NOMO-1 treated with DMSO at 0.1 percent for 48 hours (cell line): ENCODE data around the gene NDUFS6.

ENCODE experiments used
- DNase-seq: peaks from one replicate; lab custom pipeline; 2025; ENCODE audit not compliant: unreplicated experiment; lab: John Stamatoyannopoulos, UW

Gene NDUFS6

DNA sequence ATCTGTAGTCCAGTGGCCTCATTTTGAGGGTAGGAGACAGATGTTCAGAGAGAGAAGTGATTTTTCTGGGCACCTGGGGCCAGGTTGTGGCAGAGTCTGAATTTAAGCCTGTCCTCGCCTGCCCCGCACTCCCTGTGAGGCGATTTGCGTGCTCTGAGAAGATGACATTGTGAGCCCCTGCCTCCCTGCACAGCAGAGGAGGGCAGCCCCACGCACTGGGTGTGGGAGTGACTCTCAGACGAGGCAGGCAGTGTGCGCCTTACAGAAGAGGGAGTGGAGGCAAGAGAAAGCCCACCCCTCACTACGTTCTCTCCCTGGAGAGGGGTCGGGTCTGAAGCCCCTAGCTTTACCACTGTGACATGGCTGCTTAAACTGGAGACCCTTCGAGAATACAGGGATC lies 45.8 kb downstream of the NDUFS6 start:
- no peak for DNase-seq

DNA sequence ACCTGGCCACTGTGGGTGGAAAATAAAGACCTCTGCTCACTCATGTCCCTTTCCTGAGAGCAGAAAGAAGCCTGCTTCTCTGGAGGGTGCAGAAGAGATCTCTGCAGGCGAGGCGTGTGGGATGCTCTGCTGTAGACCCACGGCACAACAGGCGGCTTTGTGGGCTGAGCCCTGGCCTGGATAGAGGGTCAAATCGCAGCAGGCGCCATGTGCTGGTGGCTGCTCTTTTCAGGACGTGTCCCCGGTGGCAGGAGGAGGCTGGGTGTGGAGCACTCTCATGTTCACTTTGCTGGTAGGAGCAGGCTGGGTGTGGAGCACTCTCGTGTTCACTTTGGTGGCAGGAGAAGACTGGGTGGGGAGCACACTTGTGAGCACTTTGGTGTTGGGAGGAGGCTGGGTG lies 46.4 kb downstream of the NDUFS6 start:
- no peak for DNase-seq

DNA sequence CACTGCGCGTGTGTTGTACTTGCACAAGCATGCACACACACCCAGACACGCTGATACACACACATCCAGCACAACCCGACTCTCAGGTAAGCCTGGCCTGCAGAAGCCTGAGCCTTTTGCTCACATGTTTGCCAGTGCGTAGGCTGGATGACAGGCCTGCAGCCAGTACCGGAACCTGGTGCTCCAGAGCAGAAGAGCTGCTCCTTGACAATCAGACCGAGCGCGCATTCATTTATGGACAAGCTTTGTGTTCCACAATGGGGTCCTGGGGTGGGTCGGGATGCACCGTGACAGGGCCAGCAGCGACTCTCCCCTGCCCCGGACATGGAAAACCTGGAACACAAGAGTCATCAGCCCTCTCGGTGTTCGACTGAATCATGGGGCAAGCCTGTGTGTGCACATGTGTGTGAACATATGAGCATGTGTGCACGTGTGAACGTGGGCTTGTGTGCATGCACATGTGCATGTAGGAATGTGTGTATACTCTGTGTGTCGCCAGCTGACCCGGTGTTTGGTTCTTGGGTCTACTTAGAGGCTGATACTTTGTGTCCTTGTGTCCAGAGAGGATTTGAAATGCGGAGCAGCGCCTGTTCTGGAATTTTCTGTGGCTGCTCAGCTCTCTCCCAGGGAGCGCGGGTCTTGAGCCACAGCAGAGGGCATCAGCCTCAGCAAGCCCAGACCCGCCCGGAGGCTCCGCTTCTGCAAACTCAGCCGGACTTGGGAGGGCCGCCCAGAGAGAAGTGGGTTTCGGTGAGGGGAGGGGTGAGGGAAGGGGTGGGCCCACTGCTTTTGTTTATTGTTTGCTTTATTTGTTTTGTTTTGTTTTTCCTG lies 49.3 kb downstream of the NDUFS6 start:
- no peak for DNase-seq

DNA sequence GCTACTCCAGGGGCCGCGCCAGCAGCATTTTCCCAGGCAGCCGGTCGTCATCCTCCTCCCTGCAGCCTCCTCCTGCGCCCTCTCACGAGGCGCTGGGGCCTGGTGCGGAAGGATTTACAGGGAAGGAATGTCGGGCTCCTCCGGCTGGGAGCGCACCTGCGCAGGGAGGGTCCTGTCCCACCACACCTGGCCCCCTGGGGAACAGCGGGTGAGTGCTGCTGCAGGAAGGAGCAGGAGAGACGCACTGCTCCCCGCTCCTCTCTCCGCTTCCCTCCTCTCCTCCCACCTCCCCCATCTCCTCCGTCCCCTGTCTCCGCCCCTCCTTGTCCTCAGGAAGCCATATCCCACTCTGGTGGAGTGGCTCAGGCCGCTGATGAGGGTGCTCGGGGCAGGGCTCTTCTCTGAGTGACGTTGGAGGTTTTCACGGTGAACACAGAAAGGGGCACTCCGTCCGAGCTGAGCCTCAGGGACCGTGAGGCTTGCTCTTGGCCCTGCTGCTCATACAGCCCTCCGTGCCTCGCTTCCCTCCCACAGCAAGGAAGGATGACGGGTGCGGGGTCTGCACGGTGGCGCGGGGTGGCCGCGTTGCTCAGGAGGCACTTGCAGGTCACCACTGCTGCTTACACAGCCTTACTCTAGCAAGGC lies 50.2 kb downstream of the NDUFS6 start:
- DNase-seq = no peak

DNA sequence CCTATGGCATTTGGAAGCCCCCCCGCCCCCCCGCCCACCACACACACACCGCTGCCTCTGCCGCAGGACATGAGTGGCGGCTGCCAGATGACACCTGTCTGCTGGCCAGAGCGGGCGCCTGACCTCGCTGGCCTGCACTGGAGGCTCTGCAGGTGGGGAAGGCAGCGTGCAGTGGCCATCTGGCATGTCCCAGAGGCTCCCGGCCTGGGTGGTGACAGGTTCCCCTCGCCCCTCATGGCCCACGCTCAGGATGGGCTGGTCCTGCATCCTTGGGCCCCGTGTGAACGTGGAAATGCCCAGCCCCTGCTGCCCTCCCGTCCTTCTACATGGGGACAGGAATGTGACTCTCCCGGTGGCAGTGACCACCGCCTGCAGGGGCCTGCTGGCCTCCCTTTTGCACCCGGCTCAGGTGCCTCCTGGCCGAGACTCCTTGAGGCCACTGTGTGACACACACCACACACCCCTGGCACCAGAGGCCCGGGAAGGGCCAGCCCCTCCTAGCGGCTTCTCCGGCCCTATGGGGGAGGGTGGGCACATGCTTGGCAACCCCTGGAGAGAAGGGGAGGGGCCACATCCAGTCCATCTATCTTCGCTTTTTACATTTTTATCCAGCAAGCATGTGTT lies 51.2 kb downstream of the NDUFS6 start:
- no peak for DNase-seq

DNA sequence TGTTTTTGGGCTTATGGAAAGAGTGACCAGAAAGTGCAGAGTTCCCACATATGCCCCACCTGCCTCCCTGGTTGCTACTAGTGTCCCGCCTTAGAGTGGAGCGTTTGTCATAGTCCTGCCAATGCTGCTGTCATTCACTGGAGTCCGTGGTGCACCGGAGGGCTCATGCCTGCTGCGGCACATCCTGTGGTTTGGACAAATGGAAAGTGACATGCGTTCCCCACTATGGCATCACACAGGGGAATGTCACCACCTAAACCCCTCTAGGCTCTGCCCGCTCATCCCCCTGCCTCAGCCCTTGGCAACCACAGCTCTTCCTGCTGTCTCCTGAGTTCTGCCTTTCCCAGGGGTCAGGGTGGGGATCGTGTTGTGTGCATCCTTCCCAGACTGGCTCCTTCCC lies 52.3 kb downstream of the NDUFS6 start:
- no peak for DNase-seq

DNA sequence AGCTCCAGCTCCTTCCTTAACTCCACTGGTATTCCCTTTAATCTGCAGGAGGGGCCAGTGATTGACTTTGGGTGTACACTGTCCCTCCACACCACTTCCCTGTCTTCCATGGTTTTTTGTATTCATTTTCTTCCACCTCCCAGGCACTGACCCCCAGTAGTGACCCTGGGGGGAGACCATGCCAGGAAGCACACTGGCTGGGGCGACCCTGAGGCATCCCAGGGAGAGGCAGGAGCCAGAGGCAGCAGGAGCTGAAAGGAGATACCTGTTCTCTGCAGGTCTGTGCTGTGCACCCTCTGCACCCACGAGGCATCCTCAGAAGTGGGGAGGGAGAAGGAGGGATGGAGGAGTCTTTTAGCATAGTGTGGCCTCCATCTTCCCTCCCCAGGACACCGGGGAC lies 53.9 kb downstream of the NDUFS6 start:
- DNase-seq = no peak

DNA sequence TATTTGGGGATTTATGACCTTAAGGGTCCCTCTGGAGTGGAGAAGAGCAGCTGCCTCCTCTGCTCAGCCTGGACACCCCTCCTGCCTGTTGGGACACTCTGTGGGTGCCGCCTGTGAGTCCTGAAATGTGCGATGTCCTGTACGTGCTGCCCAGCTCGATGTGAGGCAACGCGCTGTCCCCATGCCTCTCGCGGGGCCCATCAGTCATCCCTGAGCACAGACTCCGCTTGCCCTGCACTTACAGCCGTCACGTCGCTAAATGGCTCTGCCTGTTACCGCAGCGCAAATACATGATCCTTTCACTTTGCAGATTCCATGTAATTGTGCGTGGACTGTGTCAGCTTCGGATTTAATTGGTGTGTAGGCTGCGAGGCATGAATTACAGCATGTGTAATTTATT lies 54.4 kb downstream of the NDUFS6 start:
- no peak for DNase-seq

DNA sequence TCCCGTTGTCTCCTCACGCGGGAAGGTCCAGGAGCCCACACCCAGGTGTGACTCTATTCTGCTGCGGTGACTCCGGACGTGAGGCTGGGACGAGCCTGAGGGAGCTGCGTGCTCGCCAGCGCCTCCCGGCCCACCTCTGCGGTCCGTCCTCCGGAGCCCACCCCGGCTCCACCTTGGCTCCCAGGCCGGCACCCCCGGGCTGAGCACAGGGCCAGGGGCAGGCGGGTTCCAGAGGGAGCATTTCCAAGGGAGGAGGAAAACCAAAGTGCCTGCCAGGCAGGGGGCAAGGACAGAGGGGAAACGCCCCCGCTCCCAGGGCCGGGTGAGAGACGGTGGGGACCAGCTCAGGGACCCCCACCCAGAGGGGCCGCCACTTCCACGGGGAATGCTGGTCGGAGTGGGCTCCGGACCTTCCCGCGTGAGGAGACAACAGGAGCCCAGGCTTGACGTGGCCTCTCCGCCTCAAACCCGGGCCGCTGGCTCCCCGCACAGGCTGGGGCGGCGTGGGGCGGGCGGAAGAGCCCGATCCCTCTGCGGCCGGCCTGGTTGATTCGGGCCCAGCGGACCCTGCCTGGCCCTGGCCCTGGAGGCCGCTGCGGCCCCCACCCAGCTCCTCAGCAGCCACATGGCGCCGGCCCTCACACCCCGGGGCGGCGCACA lies 55.5 kb downstream of the NDUFS6 start:
- no peak for DNase-seq

DNA sequence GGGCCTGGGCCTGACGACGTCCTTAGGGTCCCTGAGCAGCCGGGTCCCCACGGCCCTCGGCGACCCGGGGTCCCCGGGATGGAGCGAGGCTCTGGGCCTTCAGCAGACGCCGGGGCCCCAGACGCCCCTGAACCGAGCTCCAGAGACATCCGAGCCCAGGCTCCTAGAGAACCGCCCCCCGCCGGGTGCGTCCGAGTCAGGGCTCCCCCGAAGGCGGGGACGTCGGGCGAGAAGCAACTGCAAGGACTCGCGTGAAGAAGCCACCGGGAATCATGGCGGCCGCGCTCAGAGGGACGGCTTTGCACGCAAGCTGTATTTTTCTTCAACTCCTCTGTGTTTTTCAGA lies 56.0 kb downstream of the NDUFS6 start:
- no peak for DNase-seq

DNA sequence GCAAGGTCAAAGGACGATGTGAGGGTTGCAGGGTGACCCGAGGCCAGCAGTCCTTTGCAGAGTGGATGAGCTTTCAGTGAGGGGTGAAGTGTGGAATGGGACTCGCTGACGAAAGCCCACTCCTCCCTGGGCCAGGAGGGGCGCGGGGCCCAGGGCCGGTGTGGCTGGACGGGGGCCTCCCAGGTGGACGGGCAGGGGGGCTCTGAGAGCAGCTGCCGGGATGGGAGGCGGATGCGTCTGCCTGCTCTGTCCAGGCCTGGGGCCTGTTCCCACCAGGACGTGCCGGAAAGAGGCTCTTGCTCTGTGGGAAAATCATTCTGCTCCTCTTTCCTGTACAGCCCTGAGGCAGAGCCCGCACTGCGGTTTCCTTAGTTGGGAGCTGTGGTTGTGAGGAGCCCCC lies 57.2 kb downstream of the NDUFS6 start:
- DNase-seq = no peak

DNA sequence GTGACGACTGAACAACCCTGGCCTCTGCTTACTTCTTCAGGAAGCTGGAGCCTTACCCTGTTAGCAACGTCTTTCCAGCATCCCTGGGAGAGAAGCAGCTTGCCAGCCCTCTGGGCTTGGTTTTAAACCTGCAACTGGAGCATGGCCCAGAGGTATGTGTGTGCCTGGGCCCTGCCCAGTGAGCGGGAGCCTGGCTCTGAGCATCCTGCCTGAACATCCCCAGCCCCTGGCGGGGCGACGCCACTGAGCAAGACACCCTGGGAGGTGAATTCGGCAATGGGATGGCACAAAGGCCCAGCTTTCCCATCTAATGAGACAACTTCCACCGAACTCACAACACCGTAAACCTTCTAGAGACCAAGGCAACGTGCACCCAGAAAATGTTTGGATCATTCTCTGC lies 57.9 kb downstream of the NDUFS6 start:
- DNase-seq = no peak

DNA sequence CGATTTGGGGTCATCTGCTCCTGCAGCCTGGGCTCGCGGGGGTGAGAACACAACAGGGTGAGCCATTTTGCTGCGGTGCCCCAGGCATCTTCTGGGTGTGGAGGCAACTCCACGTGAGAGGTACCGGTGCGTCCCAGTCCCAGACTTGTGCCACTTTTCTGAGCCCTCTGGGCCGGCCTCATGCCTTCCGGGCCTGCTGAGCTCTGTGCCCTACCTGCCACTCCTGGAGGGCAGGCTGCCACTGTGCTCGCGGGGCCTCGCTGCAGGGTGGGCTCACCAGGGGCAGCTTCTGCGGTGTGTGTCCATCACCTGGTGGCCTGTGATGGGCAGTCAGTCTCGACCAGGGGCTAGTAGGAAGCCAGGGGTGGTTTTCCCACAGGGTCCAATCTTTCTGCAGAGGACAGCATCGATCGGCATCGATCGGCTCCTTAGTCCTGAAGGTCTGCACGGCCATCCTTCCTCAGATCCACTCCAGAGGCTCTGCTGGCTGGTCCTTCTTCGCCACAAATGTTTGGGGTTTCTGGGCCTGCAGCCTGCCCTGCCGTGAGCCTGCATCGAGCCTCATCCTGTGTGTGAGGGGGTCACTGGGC lies 58.9 kb downstream of the NDUFS6 start:
- DNase-seq = no peak

DNA sequence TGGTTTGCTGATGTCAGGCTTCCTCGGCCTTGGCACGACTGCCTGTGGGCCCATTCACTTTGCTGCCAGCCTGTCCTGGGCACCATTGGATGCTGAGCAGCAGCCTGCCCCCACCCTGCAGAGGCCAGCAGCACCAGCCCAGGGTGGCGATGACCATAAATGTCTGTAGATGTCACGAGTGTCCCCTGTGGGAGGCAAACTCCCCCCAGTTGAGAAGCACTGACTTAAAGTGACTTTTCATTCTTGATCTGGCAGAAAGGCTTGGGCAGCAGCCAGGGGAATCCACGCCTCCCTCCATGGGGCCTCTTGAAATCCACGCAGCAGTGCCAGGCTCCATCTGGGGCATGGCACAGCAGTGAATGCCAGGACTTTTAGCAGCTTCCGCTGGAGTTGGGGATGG lies 59.7 kb downstream of the NDUFS6 start:
- DNase-seq = no peak

DNA sequence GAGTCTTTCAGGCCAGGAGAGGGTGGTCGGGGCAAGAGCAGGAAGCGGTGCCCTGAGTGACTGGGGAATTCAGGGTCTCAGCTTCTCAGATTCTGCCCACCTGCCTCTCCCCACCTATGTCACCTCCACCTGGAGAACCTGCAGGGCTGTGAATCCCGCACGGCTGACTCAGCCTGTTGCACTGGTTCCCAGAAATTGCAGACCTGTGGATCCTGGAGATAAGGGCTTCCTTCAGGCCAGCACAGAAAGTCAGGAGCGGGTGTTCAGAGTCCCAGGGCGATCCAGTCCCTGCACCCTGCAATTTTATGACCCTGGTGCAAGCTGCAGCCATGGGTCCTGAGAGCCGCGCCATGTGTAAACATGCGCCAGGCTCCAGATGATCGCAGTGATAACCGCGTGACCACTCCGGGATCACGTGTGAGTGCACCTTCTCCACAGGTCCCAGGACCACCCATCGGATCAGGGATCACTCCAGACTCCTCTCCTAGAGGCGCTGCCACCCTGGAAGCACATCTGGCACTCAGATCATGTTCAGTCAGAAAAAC lies 63.8 kb downstream of the NDUFS6 start:
- no peak for DNase-seq

DNA sequence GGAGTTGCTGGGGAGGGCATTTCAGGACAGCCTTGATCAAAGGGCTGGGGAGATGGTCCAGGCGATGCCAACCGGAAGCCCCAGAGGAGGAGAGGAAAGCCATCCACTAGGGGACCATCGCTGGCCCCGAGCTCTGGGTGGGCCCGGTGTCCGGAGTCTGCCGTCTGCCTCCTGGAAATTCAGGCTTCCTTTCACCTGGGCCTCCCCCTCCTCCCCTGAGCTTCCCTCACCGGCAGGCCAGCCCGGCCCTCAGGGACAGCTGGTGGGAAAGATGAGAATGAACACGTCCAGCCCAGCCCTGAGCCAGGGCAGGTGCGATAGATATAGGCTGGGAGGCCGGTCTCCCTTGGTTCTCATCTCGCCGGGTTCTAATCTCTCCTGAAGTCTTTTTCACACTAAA lies 64.3 kb downstream of the NDUFS6 start:
- no peak for DNase-seq
